ENCODE data around the gene DTD1.

GRCh38 chr20:18615020-18615650, 27.3 kb downstream of the DTD1 start:
- TF ChIP-seq, protein P1, sequence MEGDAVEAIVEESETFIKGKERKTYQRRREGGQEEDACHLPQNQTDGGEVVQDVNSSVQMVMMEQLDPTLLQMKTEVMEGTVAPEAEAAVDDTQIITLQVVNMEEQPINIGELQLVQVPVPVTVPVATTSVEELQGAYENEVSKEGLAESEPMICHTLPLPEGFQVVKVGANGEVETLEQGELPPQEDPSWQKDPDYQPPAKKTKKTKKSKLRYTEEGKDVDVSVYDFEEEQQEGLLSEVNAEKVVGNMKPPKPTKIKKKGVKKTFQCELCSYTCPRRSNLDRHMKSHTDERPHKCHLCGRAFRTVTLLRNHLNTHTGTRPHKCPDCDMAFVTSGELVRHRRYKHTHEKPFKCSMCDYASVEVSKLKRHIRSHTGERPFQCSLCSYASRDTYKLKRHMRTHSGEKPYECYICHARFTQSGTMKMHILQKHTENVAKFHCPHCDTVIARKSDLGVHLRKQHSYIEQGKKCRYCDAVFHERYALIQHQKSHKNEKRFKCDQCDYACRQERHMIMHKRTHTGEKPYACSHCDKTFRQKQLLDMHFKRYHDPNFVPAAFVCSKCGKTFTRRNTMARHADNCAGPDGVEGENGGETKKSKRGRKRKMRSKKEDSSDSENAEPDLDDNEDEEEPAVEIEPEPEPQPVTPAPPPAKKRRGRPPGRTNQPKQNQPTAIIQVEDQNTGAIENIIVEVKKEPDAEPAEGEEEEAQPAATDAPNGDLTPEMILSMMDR (IDR thresholded peaks at IDR 0.05): no peak
- no peak for TF ChIP-seq POLR2A (IDR thresholded peaks at IDR 0.05)

Measured in breast epithelium (tissue), 3 donors.